K562 (cell line): ENCODE results near the gene ZKSCAN3.

Experiments
- CBFB ChIP-seq: sonication (generic); formaldehyde crosslinking; IDR thresholded peaks from 2 replicates; pipeline ENCODE4 v1.4.0; 2020; ENCODE audit warnings: mild to moderate bottlenecking, missing genetic modification reagents
- COPS2 ChIP-seq: fragments of 450-650 bp; conservative IDR thresholded peaks from 2 replicates; pipeline ENCODE4 v1.6.1; 2016; ENCODE audit warnings: mild to moderate bottlenecking, moderate library complexity
- EP300 ChIP-seq: IDR thresholded peaks from 2 replicates; pipeline ENCODE4 v1.6.1; 2012; ENCODE audit warnings: low read length, improper control_type of control experiment
- HCFC1 ChIP-seq: IDR thresholded peaks from 2 replicates; pipeline ENCODE4 v1.6.1; 2012; ENCODE audit warnings: low read depth, low read length, improper control_type of control experiment
- HDAC6 ChIP-seq: IDR thresholded peaks from 2 replicates; pipeline ENCODE4 v1.6.1; 2012; ENCODE audit warnings: low read depth, mild to moderate bottlenecking, control low read depth, inconsistent platforms, low read length, moderate library complexity
- NRF1 ChIP-seq, 2 experiments: fragments of 450-650 bp; IDR thresholded peaks in 1 of 2; conservative IDR thresholded peaks in 1 of 2; 2 replicates each; pipeline ENCODE4 v1.6.1; 2014; ENCODE audit warnings: mild to moderate bottlenecking in 2 of 2
- POLR2A ChIP-seq: fragments of 450-650 bp; conservative IDR thresholded peaks from 2 replicates; pipeline ENCODE4 v1.6.1; 2016
- POLR3G ChIP-seq: IDR thresholded peaks from 2 replicates; pipeline ENCODE4 v1.6.1; 2011; ENCODE audit not compliant: insufficient read length, insufficient replicate concordance; ENCODE audit errors: extremely low read depth
- RBBP5 ChIP-seq: fragments of 200-600 bp; sonication (generic); IDR thresholded peaks from 2 replicates; pipeline ENCODE4 v1.6.1; 2012; ENCODE audit warnings: borderline replicate concordance, mild to moderate bottlenecking, low read length, control low read depth, inconsistent platforms; ENCODE audit not compliant: insufficient read depth, poor library complexity, severe bottlenecking
- ZNF184 ChIP-seq: sonication (generic); formaldehyde crosslinking; IDR thresholded peaks from 2 replicates; pipeline ENCODE4 v1.5.0; 2020; ENCODE audit warnings: missing genetic modification reagents
- TF ChIP-seq, protein P1 (sequence below), 3 experiments: IDR thresholded peaks in 2 of 3; conservative IDR thresholded peaks in 1 of 3; 2 replicates each; pipeline ENCODE4 v1.5.1; 2011 to 2012; ENCODE audit warnings: low read length in 3 of 3, mild to moderate bottlenecking in 3 of 3, control low read depth in 2 of 3, improper control_type of control experiment in 1 of 3, inconsistent platforms in 1 of 3, low read depth in 1 of 3, mixed read lengths in 1 of 3, moderate library complexity in 1 of 3; ENCODE audit not compliant: insufficient read depth in 2 of 3
- TF ChIP-seq, protein P2 (sequence below): sonication (generic); formaldehyde crosslinking; IDR thresholded peaks from 2 replicates; pipeline ENCODE4 v1.8.1; 2023; ENCODE audit warnings: mild to moderate bottlenecking, missing genetic modification reagents
- TF ChIP-seq, protein P3 (sequence below): sonication (generic); formaldehyde crosslinking; IDR thresholded peaks from 2 replicates; pipeline ENCODE4 v1.8.0; 2022; ENCODE audit warnings: mild to moderate bottlenecking, low read depth, missing genetic modification reagents

DNA sequence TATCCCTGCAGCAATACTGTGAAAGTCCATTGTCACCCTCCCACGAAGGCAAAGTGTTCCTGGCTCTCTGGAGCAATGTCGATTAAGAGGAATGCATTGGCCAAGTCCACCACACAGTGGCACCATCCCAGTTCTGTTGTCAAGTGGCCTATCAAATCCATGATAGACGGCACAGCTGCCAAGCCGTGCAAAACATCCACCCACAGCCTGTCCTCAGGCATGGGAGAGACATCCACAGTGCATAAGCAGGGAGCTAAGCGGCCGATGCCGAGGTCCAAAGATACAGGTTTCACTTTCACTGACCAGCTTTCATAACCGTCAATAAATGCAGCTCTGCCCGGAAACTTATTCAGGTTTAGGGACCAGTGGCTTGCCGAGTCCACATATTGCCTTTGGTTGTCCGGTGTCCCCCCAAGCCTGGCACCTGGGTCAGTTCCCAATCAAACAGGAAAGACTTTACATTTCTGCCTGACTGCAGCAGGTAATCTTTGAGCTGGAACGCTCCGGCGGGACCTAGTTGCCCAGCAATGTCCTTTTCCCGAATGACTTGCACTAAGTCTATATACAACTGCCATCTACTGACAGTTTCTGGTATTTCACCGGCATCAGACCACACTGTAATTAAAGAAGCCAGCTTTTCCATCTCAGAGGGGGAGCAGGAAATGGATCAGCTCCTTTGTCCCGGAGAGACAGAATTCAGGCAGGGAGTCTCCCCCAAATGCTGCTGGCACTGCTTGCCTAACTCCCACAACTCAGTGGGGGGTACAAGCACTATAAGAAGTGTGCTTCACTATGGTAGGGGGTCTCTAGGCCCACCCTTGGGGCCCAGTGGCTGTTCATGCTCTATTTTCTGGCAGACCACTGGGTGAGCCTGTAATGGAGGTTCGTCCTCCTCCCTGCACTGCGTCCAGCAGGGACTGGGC is 6.3 kb downstream of the ZKSCAN3 start:
- TF ChIP-seq HDAC6 (no peak), POLR2A (no peak), ZNF184 (CRISPR knock-in tag) (no peak), HCFC1 (peak; percentile 34; the same call in 1 of the 2 replicates), NRF1 (conservative IDR thresholded peaks at IDR 0.05 in 1 of 2, IDR thresholded peaks at IDR 0.05 in 1 of 2) (peak; percentile 10 to 23; a peak in 1 of 4 replicates), EP300 (peak; percentile 57; the same call in 1 of the 2 replicates), CBFB (CRISPR knock-in tag) (no peak), RBBP5 (peak; percentile 84), COPS2 (no peak), POLR3G (no peak)
- TF ChIP-seq, protein P1, sequence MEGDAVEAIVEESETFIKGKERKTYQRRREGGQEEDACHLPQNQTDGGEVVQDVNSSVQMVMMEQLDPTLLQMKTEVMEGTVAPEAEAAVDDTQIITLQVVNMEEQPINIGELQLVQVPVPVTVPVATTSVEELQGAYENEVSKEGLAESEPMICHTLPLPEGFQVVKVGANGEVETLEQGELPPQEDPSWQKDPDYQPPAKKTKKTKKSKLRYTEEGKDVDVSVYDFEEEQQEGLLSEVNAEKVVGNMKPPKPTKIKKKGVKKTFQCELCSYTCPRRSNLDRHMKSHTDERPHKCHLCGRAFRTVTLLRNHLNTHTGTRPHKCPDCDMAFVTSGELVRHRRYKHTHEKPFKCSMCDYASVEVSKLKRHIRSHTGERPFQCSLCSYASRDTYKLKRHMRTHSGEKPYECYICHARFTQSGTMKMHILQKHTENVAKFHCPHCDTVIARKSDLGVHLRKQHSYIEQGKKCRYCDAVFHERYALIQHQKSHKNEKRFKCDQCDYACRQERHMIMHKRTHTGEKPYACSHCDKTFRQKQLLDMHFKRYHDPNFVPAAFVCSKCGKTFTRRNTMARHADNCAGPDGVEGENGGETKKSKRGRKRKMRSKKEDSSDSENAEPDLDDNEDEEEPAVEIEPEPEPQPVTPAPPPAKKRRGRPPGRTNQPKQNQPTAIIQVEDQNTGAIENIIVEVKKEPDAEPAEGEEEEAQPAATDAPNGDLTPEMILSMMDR (IDR thresholded peaks at IDR 0.05 in 2 of 3, conservative IDR thresholded peaks at IDR 0.05 in 1 of 3; ENCODE audit: insufficient read depth in 2 of 3, low read depth in 1 of 3, low read length in 3 of 3) = peak; percentile 79 to 95 (median 84)
- TF ChIP-seq, protein P2, sequence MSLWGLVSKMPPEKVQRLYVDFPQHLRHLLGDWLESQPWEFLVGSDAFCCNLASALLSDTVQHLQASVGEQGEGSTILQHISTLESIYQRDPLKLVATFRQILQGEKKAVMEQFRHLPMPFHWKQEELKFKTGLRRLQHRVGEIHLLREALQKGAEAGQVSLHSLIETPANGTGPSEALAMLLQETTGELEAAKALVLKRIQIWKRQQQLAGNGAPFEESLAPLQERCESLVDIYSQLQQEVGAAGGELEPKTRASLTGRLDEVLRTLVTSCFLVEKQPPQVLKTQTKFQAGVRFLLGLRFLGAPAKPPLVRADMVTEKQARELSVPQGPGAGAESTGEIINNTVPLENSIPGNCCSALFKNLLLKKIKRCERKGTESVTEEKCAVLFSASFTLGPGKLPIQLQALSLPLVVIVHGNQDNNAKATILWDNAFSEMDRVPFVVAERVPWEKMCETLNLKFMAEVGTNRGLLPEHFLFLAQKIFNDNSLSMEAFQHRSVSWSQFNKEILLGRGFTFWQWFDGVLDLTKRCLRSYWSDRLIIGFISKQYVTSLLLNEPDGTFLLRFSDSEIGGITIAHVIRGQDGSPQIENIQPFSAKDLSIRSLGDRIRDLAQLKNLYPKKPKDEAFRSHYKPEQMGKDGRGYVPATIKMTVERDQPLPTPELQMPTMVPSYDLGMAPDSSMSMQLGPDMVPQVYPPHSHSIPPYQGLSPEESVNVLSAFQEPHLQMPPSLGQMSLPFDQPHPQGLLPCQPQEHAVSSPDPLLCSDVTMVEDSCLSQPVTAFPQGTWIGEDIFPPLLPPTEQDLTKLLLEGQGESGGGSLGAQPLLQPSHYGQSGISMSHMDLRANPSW (CRISPR knock-in tag) = 0 out of 2 replicates have a peak, but pooled peaks have one; percentile 37
- TF ChIP-seq, protein P3, sequence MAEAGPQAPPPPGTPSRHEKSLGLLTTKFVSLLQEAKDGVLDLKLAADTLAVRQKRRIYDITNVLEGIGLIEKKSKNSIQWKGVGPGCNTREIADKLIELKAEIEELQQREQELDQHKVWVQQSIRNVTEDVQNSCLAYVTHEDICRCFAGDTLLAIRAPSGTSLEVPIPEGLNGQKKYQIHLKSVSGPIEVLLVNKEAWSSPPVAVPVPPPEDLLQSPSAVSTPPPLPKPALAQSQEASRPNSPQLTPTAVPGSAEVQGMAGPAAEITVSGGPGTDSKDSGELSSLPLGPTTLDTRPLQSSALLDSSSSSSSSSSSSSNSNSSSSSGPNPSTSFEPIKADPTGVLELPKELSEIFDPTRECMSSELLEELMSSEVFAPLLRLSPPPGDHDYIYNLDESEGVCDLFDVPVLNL (CRISPR knock-in tag) = no peak
